GM23338 (cell line): ENCODE results near the gene FOXP1. TPM values are rescaled to one million over a fixed set of nuclear protein-coding genes. Genes with fewer than 3 reads are reported as not detected.

Experiments
- ATAC-seq: fragments of 200-7000 bp; cut with Tn5 transposase; 3 replicates; pipeline ENCODE4 v1.9.1; 2020
- DNase-seq: peaks from one replicate; pipeline ENCODE4 v3.0.0-alpha.2; 2015; ENCODE audit warnings: low spot score
- H2AFZ ChIP-seq: fragments of 200-600 bp; sonication (generic); 2 replicates; pipeline ENCODE4 v1.8.0; 2016; ENCODE audit warnings: antibody characterized with exemption, mild to moderate bottlenecking, moderate library complexity
- H3F3A ChIP-seq: fragments of 200-600 bp; sonication (generic); replicated peaks from 2 replicates; pipeline ENCODE4 v1.8.0; 2017; ENCODE audit warnings: antibody characterized with exemption, mixed run types, low read depth
- H3K27ac ChIP-seq: fragments of 200-600 bp; sonication (generic); 2 replicates; pipeline ENCODE4 v1.6.1; 2016; ENCODE audit warnings: low read depth
- H3K27me3 ChIP-seq: fragments of 200-600 bp; sonication (generic); 2 replicates; pipeline ENCODE4 v1.8.0; 2016; ENCODE audit warnings: mild to moderate bottlenecking, mixed run types, moderate library complexity; ENCODE audit not compliant: insufficient read depth
- H3K36me3 ChIP-seq: fragments of 200-600 bp; sonication (generic); 2 replicates; pipeline ENCODE4 v1.8.0; 2016; ENCODE audit warnings: mild to moderate bottlenecking; ENCODE audit not compliant: insufficient read depth
- H3K4me1 ChIP-seq: fragments of 200-600 bp; sonication (generic); 2 replicates; pipeline ENCODE4 v1.8.0; 2016; ENCODE audit warnings: mild to moderate bottlenecking, moderate library complexity; ENCODE audit not compliant: insufficient read depth
- H3K4me2 ChIP-seq: fragments of 200-600 bp; sonication (generic); 2 replicates; pipeline ENCODE4 v1.7.1; 2017; ENCODE audit warnings: mixed run types
- H3K4me3 ChIP-seq: fragments of 200-600 bp; sonication (generic); 2 replicates; pipeline ENCODE4 v1.6.1; 2016; ENCODE audit warnings: mixed run types
- H3K79me2 ChIP-seq: fragments of 200-600 bp; sonication (generic); replicated peaks from 2 replicates; pipeline ENCODE4 v1.8.0; 2017; ENCODE audit warnings: mild to moderate bottlenecking; ENCODE audit not compliant: insufficient read depth
- H3K9me2 ChIP-seq: fragments of 200-600 bp; sonication (generic); 2 replicates; pipeline ENCODE4 v1.8.0; 2017; ENCODE audit not compliant: insufficient read depth
- H4K20me1 ChIP-seq: fragments of 200-600 bp; sonication (generic); replicated peaks from 2 replicates; pipeline ENCODE4 v1.8.0; 2017; ENCODE audit warnings: mild to moderate bottlenecking; ENCODE audit not compliant: insufficient read depth
- H3K27ac Mint-ChIP-seq: 2 replicates; pipeline ENCODE4 v1.8.0; 2020; ENCODE audit warnings: inconsistent platforms, mild to moderate bottlenecking, moderate library complexity, mixed read lengths
- H3K27me3 Mint-ChIP-seq: 3 replicates; pipeline ENCODE4 v1.8.0; 2022; ENCODE audit warnings: low read depth, mild to moderate bottlenecking, moderate library complexity, mixed read lengths, inconsistent platforms; ENCODE audit not compliant: insufficient read depth, poor library complexity
- H3K36me3 Mint-ChIP-seq: 3 replicates; pipeline ENCODE4 v1.8.0; 2021; ENCODE audit warnings: low read depth, mild to moderate bottlenecking, inconsistent platforms, moderate library complexity, mixed read lengths
- H3K4me1 Mint-ChIP-seq: 3 replicates; pipeline ENCODE4 v1.8.0; 2020; ENCODE audit warnings: mild to moderate bottlenecking, inconsistent platforms, mixed read lengths
- H3K4me3 Mint-ChIP-seq: 3 replicates; pipeline ENCODE4 v1.8.0; 2021; ENCODE audit warnings: moderate library complexity, mild to moderate bottlenecking, inconsistent platforms, mixed read lengths
- H3K9me3 Mint-ChIP-seq: 3 replicates; pipeline ENCODE4 v1.8.0; 2020; ENCODE audit warnings: moderate library complexity, mild to moderate bottlenecking, inconsistent platforms, mixed read lengths
- CREB1 ChIP-seq: fragments of 250-450 bp; sonication (Bioruptor Pico); IDR thresholded peaks from 2 replicates; pipeline ENCODE4 v1.5.0; 2020; ENCODE audit warnings: low read depth, mild to moderate bottlenecking, moderate library complexity
- CTCF ChIP-seq, 2 experiments: fragments of 200-600 bp in 1 of 2; sonication (generic) in 1 of 2; conservative IDR thresholded peaks; 2 replicates each; pipeline versions ENCODE4 v1.5.1 to v1.6.1; 2016 to 2017; ENCODE audit warnings: antibody characterized with exemption in 2 of 2, low read depth in 2 of 2, mild to moderate bottlenecking in 2 of 2, moderate library complexity in 1 of 2
- ETS1 ChIP-seq: IDR thresholded peaks from 2 replicates; pipeline ENCODE4 v1.6.1; 2016; ENCODE audit warnings: antibody characterized with exemption
- EZH2 ChIP-seq: fragments of 200-600 bp; sonication (generic); IDR thresholded peaks from one replicate; pipeline ENCODE4 v1.8.0; 2017; ENCODE audit warnings: antibody characterized with exemption, mild to moderate bottlenecking, low read depth; ENCODE audit not compliant: unreplicated experiment
- EZH2phosphoT487 ChIP-seq: fragments of 200-600 bp; sonication (generic); IDR thresholded peaks from one replicate; pipeline ENCODE4 v1.8.1; 2018; ENCODE audit warnings: antibody characterized with exemption; ENCODE audit not compliant: unreplicated experiment
- JUNB ChIP-seq: IDR thresholded peaks from one replicate; pipeline ENCODE4 v1.6.1; 2016; ENCODE audit warnings: antibody characterized with exemption; ENCODE audit not compliant: unreplicated experiment
- NANOG ChIP-seq: IDR thresholded peaks from 2 replicates; pipeline ENCODE4 v1.6.1; 2016; ENCODE audit warnings: antibody characterized with exemption, borderline replicate concordance
- POLR2AphosphoS5 ChIP-seq: IDR thresholded peaks from 2 replicates; pipeline ENCODE4 v1.6.1; 2016; ENCODE audit warnings: antibody characterized with exemption, low read depth
- REST ChIP-seq: IDR thresholded peaks from one replicate; pipeline ENCODE4 v1.6.1; 2018; ENCODE audit warnings: antibody characterized with exemption; ENCODE audit not compliant: unreplicated experiment
- STAT1 ChIP-seq: IDR thresholded peaks from one replicate; pipeline ENCODE4 v1.6.1; 2016; ENCODE audit warnings: antibody characterized with exemption; ENCODE audit not compliant: unreplicated experiment
- ZNF114 ChIP-seq: fragments of 250-450 bp; sonication (Bioruptor Pico); IDR thresholded peaks from 2 replicates; pipeline ENCODE4 v1.5.0; 2020; ENCODE audit warnings: mild to moderate bottlenecking, moderate library complexity
- ZNF331 ChIP-seq: fragments of 250-450 bp; sonication (Bioruptor Pico); IDR thresholded peaks from 2 replicates; pipeline ENCODE4 v1.5.0; 2020; ENCODE audit warnings: low read depth, mild to moderate bottlenecking, moderate library complexity
- ZNF462 ChIP-seq: fragments of 250-450 bp; sonication (Bioruptor Pico); IDR thresholded peaks from 2 replicates; pipeline ENCODE4 v1.5.0; 2020; ENCODE audit warnings: mild to moderate bottlenecking, moderate library complexity
- polyA plus RNA-seq: library from polyadenylated mRNA; unstranded; fragments of >200 nt; fragmentation: Nextera tagmentation; extraction: Ambion mirVana; gene quantifications from 2 replicates; pipeline ENCODE4 v1.2.1, GENCODE V29; 2016
- total RNA-seq: library from RNA; depleted of rRNA; stranded (reverse); fragments of >200 nt; shearing (Covaris generic); gene quantifications from 2 replicates; pipeline ENCODE4 v1.2.3, GENCODE V29; 2014

The FOXP1 gene
- total and polyA plus RNA-seq, 2 experiments from 2014 or later: 32.9 to 35.5 TPM

GRCh38 chr3:71551311-71551919 lies 32.1 kb downstream of the FOXP1 start:
- no peaks in the 10 kb centered on the region for H4K20me1 ChIP-seq
- ATAC-seq: no peak
- no peaks in the 10 kb centered on the region for H3K27me3 ChIP-seq
- no peak overlapping the region for H2AFZ ChIP-seq
- H3K36me3 ChIP-seq: no peaks in the 10 kb centered on the region
- no peak for DNase-seq
- no peak overlapping the region for H3K4me2 ChIP-seq
- no peak overlapping the region for H3K4me3 ChIP-seq
- TF ChIP-seq REST (no peak), CREB1 (CRISPR knock-in tag) (no peak), ETS1 (no peak), ZNF114 (CRISPR knock-in tag) (no peak), CTCF (conservative IDR thresholded peaks at IDR 0.05; ENCODE audit: low read depth in 2 of 2) (no peak), JUNB (no peak), ZNF331 (CRISPR knock-in tag) (no peak), EZH2phosphoT487 (no peak), NANOG (no peak), ZNF462 (no peak), EZH2 (no peak), STAT1 (no peak), POLR2AphosphoS5 (no peak)
- H3K27ac ChIP-seq: no peak overlapping the region
- Mint-ChIP-seq H3K4me1 (no peaks in the 10 kb centered on the region), H3K4me3 (no peak overlapping the region), H3K36me3 (no peaks in the 10 kb centered on the region), H3K27ac (no peak overlapping the region), H3K9me3 (no peaks in the 10 kb centered on the region), H3K27me3 (no peaks in the 10 kb centered on the region)
- no peaks in the 10 kb centered on the region for H3K4me1 ChIP-seq
- no peaks in the 10 kb centered on the region for H3F3A ChIP-seq
- H3K79me2 ChIP-seq: no peaks in the 10 kb centered on the region
- no peaks in the 10 kb centered on the region for H3K9me2 ChIP-seq
